Measurements from ENCODE around the gene RFPL1.
A peak's percentile ranks its signal among the peaks of the same experiment; 100 is the strongest.

Gene RFPL1

DNA sequence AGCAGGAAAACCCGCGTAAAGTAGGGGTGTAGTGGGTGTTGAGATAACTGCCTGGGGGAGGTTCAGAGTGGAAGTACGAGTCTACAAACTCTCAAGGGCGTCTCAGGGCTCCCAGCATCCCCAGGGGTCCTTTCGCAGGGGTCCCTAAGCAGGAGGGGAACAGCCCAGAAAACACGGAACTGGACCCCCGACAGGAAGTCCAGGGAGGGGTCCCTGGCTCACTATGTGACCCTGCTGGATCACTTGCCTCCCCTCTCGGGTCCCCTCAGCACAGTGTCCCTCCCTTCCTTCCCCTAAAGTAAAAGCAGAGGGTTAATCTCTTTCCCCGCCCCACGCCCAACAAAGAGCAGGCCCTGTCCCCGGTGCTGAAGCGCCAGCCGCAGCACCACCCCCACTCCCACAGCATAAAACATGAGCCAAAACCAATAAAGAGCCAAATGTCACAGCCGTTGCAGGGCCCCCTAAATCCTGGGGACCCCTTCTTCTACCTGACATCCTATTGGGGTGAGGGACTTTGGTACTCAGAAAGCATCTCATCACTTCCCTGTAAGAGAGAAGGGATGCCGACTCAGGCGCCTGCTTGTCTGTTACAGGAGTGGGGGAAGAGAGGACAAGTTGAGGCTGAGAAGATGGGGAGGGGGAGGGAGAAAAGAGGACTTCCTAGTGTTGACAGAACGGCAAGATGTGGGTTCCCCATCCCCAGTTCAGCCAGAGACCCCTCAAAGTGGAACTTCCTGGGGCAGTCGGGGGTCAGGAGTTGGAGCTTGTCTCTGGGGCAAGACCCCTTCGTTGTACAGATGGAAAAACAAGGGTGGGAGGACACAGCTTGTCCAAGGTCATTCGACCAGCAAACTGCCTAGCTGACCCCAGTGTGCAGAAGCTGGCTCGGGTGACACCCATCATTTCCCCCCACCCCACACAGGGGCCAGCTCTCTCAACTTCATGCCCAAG is 40.2 kb downstream of the RFPL1 start:
- Histone ChIP-seq H3K27ac (no peak overlapping the region), H3K4me3 (no peak overlapping the region)
- TF ChIP-seq, protein P1, sequence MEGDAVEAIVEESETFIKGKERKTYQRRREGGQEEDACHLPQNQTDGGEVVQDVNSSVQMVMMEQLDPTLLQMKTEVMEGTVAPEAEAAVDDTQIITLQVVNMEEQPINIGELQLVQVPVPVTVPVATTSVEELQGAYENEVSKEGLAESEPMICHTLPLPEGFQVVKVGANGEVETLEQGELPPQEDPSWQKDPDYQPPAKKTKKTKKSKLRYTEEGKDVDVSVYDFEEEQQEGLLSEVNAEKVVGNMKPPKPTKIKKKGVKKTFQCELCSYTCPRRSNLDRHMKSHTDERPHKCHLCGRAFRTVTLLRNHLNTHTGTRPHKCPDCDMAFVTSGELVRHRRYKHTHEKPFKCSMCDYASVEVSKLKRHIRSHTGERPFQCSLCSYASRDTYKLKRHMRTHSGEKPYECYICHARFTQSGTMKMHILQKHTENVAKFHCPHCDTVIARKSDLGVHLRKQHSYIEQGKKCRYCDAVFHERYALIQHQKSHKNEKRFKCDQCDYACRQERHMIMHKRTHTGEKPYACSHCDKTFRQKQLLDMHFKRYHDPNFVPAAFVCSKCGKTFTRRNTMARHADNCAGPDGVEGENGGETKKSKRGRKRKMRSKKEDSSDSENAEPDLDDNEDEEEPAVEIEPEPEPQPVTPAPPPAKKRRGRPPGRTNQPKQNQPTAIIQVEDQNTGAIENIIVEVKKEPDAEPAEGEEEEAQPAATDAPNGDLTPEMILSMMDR (IDR thresholded peaks at IDR 0.05) = no peak
- no peak for DNase-seq (ENCODE audit: low spot score)

DNA sequence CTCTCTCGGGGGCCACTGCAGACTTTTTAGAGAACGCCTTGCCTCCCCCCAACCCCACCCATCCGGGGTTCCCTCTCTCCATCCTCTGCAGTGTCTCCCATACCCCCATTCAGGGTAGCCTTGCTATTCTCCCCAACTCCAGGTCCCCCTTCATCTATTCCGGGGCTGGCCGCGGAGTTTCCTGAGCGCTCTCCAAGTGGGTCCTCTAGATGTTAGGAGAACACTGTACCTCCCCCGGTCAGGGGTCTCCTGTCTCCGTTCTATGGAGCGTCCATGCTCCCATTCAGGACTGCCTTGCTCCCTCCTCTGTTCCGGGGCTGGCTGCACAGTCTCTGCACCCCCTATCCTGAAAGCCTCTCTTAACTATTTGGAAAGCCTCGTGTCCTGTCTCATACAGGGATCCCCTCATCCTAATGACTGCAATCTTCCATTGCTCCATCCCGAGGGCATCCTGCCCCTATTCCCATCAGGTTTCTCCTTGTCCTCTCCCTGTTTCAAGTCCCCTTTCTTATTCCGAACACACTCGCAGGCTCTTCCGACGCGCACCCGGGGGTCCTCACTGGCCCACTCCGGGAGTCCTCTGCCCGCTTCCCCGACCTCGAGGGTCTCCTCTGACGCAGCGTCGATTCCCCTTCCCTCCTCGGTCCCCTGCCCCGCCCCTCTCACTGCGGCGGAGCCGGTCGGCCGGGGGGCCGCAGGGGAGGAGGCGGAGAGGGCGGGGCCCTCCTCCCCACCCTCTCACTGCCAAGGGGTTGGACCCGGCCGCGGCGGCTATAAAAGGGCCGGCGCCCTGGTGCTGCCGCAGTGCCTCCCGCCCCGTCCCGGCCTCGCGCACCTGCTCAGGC is 41.3 kb downstream of the RFPL1 start, which contains the start of gene NEFH:
Gene NEFH (plus strand): TSS at position 802 of the 845 bp plus-strand sequence. CDS start 45 bp downstream, outside the sequence.
- peak within 1 kb of the TSS; percentile 59 for H3K4me3 ChIP-seq
- no peak within 1 kb of the TSS for H3K27ac ChIP-seq
- no peak for DNase-seq (ENCODE audit: low spot score)

DNA sequence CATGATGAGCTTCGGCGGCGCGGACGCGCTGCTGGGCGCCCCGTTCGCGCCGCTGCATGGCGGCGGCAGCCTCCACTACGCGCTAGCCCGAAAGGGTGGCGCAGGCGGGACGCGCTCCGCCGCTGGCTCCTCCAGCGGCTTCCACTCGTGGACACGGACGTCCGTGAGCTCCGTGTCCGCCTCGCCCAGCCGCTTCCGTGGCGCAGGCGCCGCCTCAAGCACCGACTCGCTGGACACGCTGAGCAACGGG is 41.8 kb downstream of the RFPL1 start:
- TF ChIP-seq, protein P1 (IDR thresholded peaks at IDR 0.05) = no peak
- DNase-seq (ENCODE audit: low spot score) = no peak
- Histone ChIP-seq H3K27ac (no peak overlapping the region), H3K4me3 (peak overlapping the region; percentile 59)

More for the DNA sequence above, 41.3 kb downstream of the RFPL1 start, which contains the start of gene NEFH:
- TF ChIP-seq, protein P1 (IDR thresholded peaks at IDR 0.05) = no peak

DNA sequence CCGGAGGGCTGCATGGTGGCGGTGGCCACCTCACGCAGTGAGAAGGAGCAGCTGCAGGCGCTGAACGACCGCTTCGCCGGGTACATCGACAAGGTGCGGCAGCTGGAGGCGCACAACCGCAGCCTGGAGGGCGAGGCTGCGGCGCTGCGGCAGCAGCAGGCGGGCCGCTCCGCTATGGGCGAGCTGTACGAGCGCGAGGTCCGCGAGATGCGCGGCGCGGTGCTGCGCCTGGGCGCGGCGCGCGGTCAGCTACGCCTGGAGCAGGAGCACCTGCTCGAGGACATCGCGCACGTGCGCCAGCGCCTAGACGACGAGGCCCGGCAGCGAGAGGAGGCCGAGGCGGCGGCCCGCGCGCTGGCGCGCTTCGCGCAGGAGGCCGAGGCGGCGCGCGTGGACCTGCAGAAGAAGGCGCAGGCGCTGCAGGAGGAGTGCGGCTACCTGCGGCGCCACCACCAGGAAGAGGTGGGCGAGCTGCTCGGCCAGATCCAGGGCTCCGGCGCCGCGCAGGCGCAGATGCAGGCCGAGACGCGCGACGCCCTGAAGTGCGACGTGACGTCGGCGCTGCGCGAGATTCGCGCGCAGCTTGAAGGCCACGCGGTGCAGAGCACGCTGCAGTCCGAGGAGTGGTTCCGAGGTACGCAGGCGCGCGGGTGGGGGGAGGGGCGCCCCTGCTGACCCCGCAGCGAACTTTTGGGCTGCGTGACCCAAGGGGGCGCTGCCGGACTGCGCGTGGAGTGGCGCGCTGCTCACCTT is 42.3 kb downstream of the RFPL1 start:
- no peak for DNase-seq (ENCODE audit: low spot score)

DNA sequence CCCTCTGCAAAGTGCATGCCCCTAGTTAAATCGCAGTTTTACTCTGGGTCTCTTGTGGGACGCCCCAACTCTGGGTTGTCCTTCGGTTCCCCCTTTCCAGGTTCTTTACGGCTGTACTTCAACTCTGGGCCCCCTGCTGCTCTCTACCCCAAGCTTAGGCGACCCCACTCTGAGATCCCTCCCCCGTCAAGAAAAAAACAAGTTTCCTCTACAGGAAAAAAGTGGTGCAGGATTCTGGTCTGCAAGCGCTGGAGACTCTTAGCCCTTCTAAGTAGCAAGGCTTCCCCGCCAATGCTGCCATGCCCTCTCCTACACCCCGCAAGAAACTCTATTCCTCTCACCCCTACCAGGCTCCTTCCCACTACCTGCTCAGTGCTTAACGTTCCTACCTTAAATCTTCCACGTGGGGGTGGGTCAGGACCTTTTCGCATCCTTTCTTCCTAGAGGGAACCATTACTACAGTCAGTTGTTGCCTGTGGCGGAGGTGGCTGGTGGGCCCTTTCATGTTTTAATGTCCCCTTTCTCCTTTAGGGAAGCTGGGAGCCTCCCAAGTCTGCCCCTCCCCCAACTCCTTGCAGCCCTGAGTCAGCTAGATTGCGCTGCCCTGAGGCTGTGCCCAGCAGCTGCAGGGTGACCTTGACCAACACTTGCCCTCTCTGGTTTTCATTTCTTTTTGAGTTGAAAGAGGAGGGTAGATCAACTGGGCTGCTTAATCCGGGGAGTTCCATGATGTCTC is 43.0 kb downstream of the RFPL1 start:
- no peak for DNase-seq (ENCODE audit: low spot score)
- Histone ChIP-seq H3K27ac (no peak overlapping the region), H3K4me3 (peak overlapping the region; percentile 59)
- TF ChIP-seq, protein P1 (IDR thresholded peaks at IDR 0.05) = no peak

More for the DNA sequence above, 42.3 kb downstream of the RFPL1 start:
- Histone ChIP-seq H3K4me3 (peak overlapping the region; percentile 59), H3K27ac (no peak overlapping the region)
- TF ChIP-seq, protein P1 (IDR thresholded peaks at IDR 0.05) = no peak

DNA sequence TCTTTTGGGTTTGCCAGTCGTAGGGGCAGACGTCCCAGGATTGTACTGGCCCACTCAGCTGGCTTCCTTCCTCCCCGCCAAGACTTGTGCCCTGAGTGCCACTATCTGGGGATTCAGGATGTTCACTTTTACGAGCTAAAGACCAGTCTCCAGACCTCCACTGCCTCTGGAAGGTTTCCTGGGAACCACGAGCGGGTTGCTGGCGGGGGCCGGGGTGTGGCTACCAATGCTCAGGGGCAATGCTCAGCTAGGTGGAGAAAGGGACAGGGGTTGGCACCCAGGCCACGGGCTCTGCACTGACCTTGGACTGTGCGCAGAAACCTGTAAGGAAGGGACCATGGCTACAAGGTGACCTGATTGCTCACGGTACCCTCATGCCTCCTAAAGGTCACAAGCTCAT is 43.9 kb downstream of the RFPL1 start:
- H3K4me3 ChIP-seq = no peak overlapping the region
- TF ChIP-seq, protein P1 (IDR thresholded peaks at IDR 0.05) = no peak
- DNase-seq (ENCODE audit: low spot score) = no peak
- H3K27ac ChIP-seq = no peak overlapping the region

Measured in coronary artery (tissue), 2 donors.